ENCODE data around the gene PDLIM5.

DNA sequence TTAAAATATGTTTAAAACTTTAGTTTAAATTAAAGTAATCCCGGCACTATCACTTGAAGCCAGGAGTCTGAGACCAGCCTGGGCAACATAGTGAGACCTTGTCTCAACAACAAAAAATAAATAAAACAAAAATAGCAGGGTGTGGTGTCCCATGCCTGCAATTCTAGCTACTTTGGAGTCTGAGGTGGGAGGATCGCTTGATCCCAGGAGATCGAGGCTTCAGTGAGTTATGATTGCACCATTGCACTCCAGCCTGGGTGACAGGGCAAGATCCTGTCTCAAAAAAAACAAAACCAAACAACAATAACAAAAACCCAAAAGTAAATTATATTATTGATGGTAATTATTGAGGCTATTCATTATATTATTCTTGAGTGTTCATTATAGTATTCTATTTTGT, 9.9 kb upstream of the PDLIM5 start:
- TF ChIP-seq, protein P1, sequence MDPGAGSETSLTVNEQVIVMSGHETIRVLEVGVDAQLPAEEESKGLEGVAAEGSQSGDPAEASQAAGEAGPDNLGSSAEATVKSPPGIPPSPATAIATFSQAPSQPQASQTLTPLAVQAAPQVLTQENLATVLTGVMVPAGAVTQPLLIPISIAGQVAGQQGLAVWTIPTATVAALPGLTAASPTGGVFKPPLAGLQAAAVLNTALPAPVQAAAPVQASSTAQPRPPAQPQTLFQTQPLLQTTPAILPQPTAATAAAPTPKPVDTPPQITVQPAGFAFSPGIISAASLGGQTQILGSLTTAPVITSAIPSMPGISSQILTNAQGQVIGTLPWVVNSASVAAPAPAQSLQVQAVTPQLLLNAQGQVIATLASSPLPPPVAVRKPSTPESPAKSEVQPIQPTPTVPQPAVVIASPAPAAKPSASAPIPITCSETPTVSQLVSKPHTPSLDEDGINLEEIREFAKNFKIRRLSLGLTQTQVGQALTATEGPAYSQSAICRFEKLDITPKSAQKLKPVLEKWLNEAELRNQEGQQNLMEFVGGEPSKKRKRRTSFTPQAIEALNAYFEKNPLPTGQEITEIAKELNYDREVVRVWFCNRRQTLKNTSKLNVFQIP (CRISPR knock-in tag; IDR thresholded peaks at IDR 0.05; ENCODE audit: borderline replicate concordance, low read depth): no peak
- TF ChIP-seq, protein P2, sequence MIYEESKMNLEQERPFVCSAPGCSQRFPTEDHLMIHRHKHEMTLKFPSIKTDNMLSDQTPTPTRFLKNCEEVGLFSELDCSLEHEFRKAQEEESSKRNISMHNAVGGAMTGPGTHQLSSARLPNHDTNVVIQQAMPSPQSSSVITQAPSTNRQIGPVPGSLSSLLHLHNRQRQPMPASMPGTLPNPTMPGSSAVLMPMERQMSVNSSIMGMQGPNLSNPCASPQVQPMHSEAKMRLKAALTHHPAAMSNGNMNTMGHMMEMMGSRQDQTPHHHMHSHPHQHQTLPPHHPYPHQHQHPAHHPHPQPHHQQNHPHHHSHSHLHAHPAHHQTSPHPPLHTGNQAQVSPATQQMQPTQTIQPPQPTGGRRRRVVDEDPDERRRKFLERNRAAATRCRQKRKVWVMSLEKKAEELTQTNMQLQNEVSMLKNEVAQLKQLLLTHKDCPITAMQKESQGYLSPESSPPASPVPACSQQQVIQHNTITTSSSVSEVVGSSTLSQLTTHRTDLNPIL (CRISPR knock-in tag; IDR thresholded peaks at IDR 0.05; ENCODE audit: low read depth): no peak
- TF ChIP-seq, protein P3, sequence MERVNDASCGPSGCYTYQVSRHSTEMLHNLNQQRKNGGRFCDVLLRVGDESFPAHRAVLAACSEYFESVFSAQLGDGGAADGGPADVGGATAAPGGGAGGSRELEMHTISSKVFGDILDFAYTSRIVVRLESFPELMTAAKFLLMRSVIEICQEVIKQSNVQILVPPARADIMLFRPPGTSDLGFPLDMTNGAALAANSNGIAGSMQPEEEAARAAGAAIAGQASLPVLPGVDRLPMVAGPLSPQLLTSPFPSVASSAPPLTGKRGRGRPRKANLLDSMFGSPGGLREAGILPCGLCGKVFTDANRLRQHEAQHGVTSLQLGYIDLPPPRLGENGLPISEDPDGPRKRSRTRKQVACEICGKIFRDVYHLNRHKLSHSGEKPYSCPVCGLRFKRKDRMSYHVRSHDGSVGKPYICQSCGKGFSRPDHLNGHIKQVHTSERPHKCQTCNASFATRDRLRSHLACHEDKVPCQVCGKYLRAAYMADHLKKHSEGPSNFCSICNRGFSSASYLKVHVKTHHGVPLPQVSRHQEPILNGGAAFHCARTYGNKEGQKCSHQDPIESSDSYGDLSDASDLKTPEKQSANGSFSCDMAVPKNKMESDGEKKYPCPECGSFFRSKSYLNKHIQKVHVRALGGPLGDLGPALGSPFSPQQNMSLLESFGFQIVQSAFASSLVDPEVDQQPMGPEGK (CRISPR knock-in tag; IDR thresholded peaks at IDR 0.05; ENCODE audit: borderline replicate concordance): no peak
- TF ChIP-seq, protein P4, sequence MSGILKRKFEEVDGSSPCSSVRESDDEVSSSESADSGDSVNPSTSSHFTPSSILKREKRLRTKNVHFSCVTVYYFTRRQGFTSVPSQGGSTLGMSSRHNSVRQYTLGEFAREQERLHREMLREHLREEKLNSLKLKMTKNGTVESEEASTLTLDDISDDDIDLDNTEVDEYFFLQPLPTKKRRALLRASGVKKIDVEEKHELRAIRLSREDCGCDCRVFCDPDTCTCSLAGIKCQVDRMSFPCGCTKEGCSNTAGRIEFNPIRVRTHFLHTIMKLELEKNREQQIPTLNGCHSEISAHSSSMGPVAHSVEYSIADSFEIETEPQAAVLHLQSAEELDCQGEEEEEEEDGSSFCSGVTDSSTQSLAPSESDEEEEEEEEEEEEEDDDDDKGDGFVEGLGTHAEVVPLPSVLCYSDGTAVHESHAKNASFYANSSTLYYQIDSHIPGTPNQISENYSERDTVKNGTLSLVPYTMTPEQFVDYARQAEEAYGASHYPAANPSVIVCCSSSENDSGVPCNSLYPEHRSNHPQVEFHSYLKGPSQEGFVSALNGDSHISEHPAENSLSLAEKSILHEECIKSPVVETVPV (CRISPR knock-in tag; IDR thresholded peaks at IDR 0.05): no peak
- no peak for TF ChIP-seq SNAI2 (CRISPR knock-in tag; IDR thresholded peaks at IDR 0.05)

Data from SK-N-SH treated with all-trans-retinoic acid at 6 μM for 48 hours (cell line).